PC-9 (cell line): ENCODE results near the gene TTBK1. TPM values are rescaled to one million over a fixed set of nuclear protein-coding genes. Genes with fewer than 3 reads are reported as not detected.
"Not testable (repeated sequence)": the region's sequence is repeated elsewhere in the genome, so short reads cannot be mapped to it uniquely, and the experiment has no call there.

Experiments used
- BruUV-seq: library from RNA; stranded (reverse); fragments of 400-500 nt; replicated peaks from 2 replicates; lab custom pipeline; 2021; lab: Mats Ljungman, UMichigan
- CTCF ChIA-PET: fragments of 300-600 bp; sonication (Branson Sonifier 250); formaldehyde crosslinking; loops from one replicate; lab custom pipeline; 2022; ENCODE audit warnings: antibody characterized with exemption; lab: Charles Lee
- POLR2A ChIA-PET: fragments of 300-600 bp; sonication (Branson Sonifier 250); formaldehyde crosslinking; loops from one replicate; lab custom pipeline; 2022; ENCODE audit warnings: antibody characterized with exemption; ENCODE audit not compliant: unreplicated experiment; lab: Charles Lee
- DNase-seq, 2 experiments: peaks; one replicate each; pipeline versions ENCODE4 v3.0.0 to v3.0.0-alpha.2; 2015 to 2022; ENCODE audit warnings: mixed read lengths in 1 of 2
- H2AFZ ChIP-seq: fragments of 200-600 bp; sonication (generic); 2 replicates; pipeline ENCODE4 v1.8.1; 2017; ENCODE audit warnings: antibody characterized with exemption
- H3F3A ChIP-seq: fragments of 200-600 bp; sonication (generic); 2 replicates; pipeline ENCODE4 v1.8.1; 2017; ENCODE audit warnings: antibody characterized with exemption, mild to moderate bottlenecking, low read depth; ENCODE audit not compliant: insufficient read depth
- H3K27ac ChIP-seq: fragments of 200-600 bp; sonication (generic); 2 replicates; pipeline ENCODE4 v1.6.1; 2016; ENCODE audit warnings: mixed run types
- H3K27me3 ChIP-seq: fragments of 200-600 bp; sonication (generic); 2 replicates; pipeline ENCODE4 v1.6.1; 2016; ENCODE audit warnings: low read depth, mixed run types; ENCODE audit not compliant: insufficient read depth
- H3K36me3 ChIP-seq: fragments of 200-600 bp; sonication (generic); 2 replicates; pipeline ENCODE4 v1.6.1; 2016; ENCODE audit warnings: low read depth, mixed run types
- H3K4me1 ChIP-seq: fragments of 200-600 bp; sonication (generic); replicated peaks from 2 replicates; pipeline ENCODE4 v1.6.1; 2016; ENCODE audit warnings: mixed run types; ENCODE audit not compliant: insufficient read depth
- H3K4me2 ChIP-seq: fragments of 200-600 bp; sonication (generic); 2 replicates; pipeline ENCODE4 v1.6.1; 2017; ENCODE audit warnings: mixed run types
- H3K4me3 ChIP-seq: fragments of 200-600 bp; sonication (generic); 2 replicates; pipeline ENCODE4 v1.6.1; 2016; ENCODE audit warnings: mixed run types
- H3K79me2 ChIP-seq: fragments of 200-600 bp; sonication (generic); 2 replicates; pipeline ENCODE4 v1.6.1; 2017; ENCODE audit warnings: low read depth, mixed run types
- H3K9me2 ChIP-seq: fragments of 200-600 bp; sonication (generic); 2 replicates; pipeline ENCODE4 v1.8.1; 2017; ENCODE audit warnings: mild to moderate bottlenecking; ENCODE audit not compliant: insufficient read depth
- H3K9me3 ChIP-seq: fragments of 200-600 bp; sonication (generic); 2 replicates; pipeline ENCODE4 v1.8.1; 2016; ENCODE audit warnings: low read depth; ENCODE audit not compliant: insufficient read depth
- H4K20me1 ChIP-seq: fragments of 200-600 bp; sonication (generic); 2 replicates; pipeline ENCODE4 v1.8.1; 2017; ENCODE audit not compliant: insufficient read depth
- CTCF ChIP-seq: fragments of 200-600 bp; sonication (generic); conservative IDR thresholded peaks from 2 replicates; pipeline ENCODE4 v1.6.1; 2017; ENCODE audit warnings: mixed run types, antibody characterized with exemption, mild to moderate bottlenecking, moderate library complexity
- EZH2 ChIP-seq: fragments of 200-600 bp; sonication (generic); IDR thresholded peaks from 2 replicates; pipeline ENCODE4 v1.8.0; 2017; ENCODE audit warnings: antibody characterized with exemption, low read depth
- intact Hi-C: fragments of 100-400 bp; cut with micrococcal nuclease; formaldehyde crosslinking; loops from one replicate; pipeline ENCODE4 v1.10.0; 2022; ENCODE audit not compliant: unreplicated experiment
- total RNA-seq: library from RNA; stranded (reverse); gene quantifications from 2 replicates; pipeline ENCODE4 v1.2.3, GENCODE V29; 2021

TTBK1 gene
- total RNA-seq, 1 experiment from 2014 or later = 0.07 TPM

GRCh38 chr6:43302126-43302525 lies 58.8 kb downstream of the TTBK1 start:
- no TSS peak for BruUV-seq
- Histone ChIP-seq H4K20me1 (no peaks in the 10 kb centered on the region), H3K4me3 (no peak overlapping the region), H3K9me3 (no peaks in the 10 kb centered on the region), H3K27me3 (no peaks in the 10 kb centered on the region; the same call in 1 of the 2 replicates), H3K27ac (no peak overlapping the region), H3K4me1 (no peaks in the 10 kb centered on the region), H3K36me3 (no peaks in the 10 kb centered on the region), H2AFZ (no peak overlapping the region), H3K9me2 (no peaks in the 10 kb centered on the region), H3K4me2 (no peak overlapping the region), H3F3A (no peaks in the 10 kb centered on the region), H3K79me2 (no peaks in the 10 kb centered on the region)
- ChIA-PET CTCF (no interaction called here), POLR2A (no interaction called here)
- intact Hi-C loops = no loop called here
- no peak for DNase-seq
- TF ChIP-seq CTCF (no peak), EZH2 (no peak)

GRCh38 chr6:43303006-43303405 lies 59.7 kb downstream of the TTBK1 start:
- H2AFZ ChIP-seq, H3K27me3 ChIP-seq, H3K4me2 ChIP-seq, H3F3A ChIP-seq, BruUV-seq, DNase-seq, POLR2A ChIA-PET, H3K9me3 ChIP-seq, H3K79me2 ChIP-seq, H3K4me3 ChIP-seq, H3K36me3 ChIP-seq, H3K27ac ChIP-seq, CTCF ChIA-PET, H3K4me1 ChIP-seq, H3K9me2 ChIP-seq, intact Hi-C loops, H4K20me1 ChIP-seq: not testable (repeated sequence)

- BruUV-seq = no TSS peak
- ChIA-PET POLR2A (no interaction called here), CTCF (no interaction called here)
Observed at GRCh38 chr6:43303751-43304331, 60.6 kb downstream of the TTBK1 start.

More at GRCh38 chr6:43303751-43304331, 60.6 kb downstream of the TTBK1 start:
- no peaks in the 10 kb centered on the region for H3K9me2 ChIP-seq
- no peak for DNase-seq
- H3K9me3 ChIP-seq = no peaks in the 10 kb centered on the region
- no peaks in the 10 kb centered on the region for H3K27me3 ChIP-seq
- no peak overlapping the region for H3K4me2 ChIP-seq
- no peaks in the 10 kb centered on the region; the same call in 1 of the 2 replicates for H3K4me1 ChIP-seq
- no peaks in the 10 kb centered on the region for H3K79me2 ChIP-seq
- H3K36me3 ChIP-seq = no peaks in the 10 kb centered on the region
- intact Hi-C loops = no loop called here
- no peak overlapping the region for H2AFZ ChIP-seq
- H3K4me3 ChIP-seq = no peak overlapping the region
- no peaks in the 10 kb centered on the region for H4K20me1 ChIP-seq
- TF ChIP-seq CTCF (no peak), EZH2 (no peak)
- no peak overlapping the region for H3K27ac ChIP-seq
- no peaks in the 10 kb centered on the region for H3F3A ChIP-seq
